DOHH2 (cell line): ENCODE measurements around the gene OVCA2.

Experiments
- H3F3A ChIP-seq: fragments of 200-600 bp; sonication (generic), shearing (Covaris generic); 2 replicates; pipeline ENCODE4 v1.6.0; 2016; ENCODE audit warnings: antibody characterized with exemption, mild to moderate bottlenecking; ENCODE audit not compliant: control insufficient read depth, insufficient read depth
- H3K27ac ChIP-seq: fragments of 200-600 bp; sonication (generic); 2 replicates; pipeline ENCODE4 v1.5.1; 2014; ENCODE audit warnings: low read depth, mild to moderate bottlenecking, low read length, moderate library complexity
- H3K27me3 ChIP-seq: fragments of 200-600 bp; sonication (generic); 2 replicates; pipeline ENCODE4 v1.6.1; 2014; ENCODE audit warnings: mild to moderate bottlenecking, low read length, mixed read lengths; ENCODE audit not compliant: control insufficient read depth
- H3K36me3 ChIP-seq: fragments of 200-600 bp; sonication (generic); 2 replicates; pipeline ENCODE4 v1.6.1; 2014; ENCODE audit warnings: mild to moderate bottlenecking, low read length, moderate library complexity, mixed read lengths; ENCODE audit not compliant: control insufficient read depth
- H3K4me1 ChIP-seq: fragments of 200-600 bp; sonication (generic); 2 replicates; pipeline ENCODE4 v1.6.1; 2014; ENCODE audit warnings: mild to moderate bottlenecking, low read length, mixed read lengths; ENCODE audit not compliant: control insufficient read depth
- H3K4me2 ChIP-seq: fragments of 200-600 bp; sonication (generic); 2 replicates; pipeline ENCODE4 v1.6.0; 2014; ENCODE audit warnings: mild to moderate bottlenecking, low read length, moderate library complexity
- H3K4me3 ChIP-seq: fragments of 200-600 bp; sonication (generic); 2 replicates; pipeline ENCODE4 v1.5.1; 2014; ENCODE audit warnings: mild to moderate bottlenecking, low read length, mixed read lengths
- H3K79me2 ChIP-seq: fragments of 200-600 bp; sonication (generic); 2 replicates; pipeline ENCODE4 v1.6.1; 2014; ENCODE audit warnings: mild to moderate bottlenecking, low read length, mixed read lengths; ENCODE audit not compliant: control insufficient read depth
- H3K9me2 ChIP-seq: fragments of 200-600 bp; sonication (generic); replicated peaks from 2 replicates; pipeline ENCODE4 v1.6.1; 2014; ENCODE audit warnings: mild to moderate bottlenecking, low read length, mixed read lengths; ENCODE audit not compliant: control insufficient read depth
- H3K9me3 ChIP-seq: fragments of 200-600 bp; sonication (generic); 2 replicates; pipeline ENCODE4 v1.6.1; 2014; ENCODE audit warnings: antibody characterized with exemption, low read length, mixed read lengths; ENCODE audit not compliant: control insufficient read depth, insufficient read depth
- H4K20me1 ChIP-seq: fragments of 200-600 bp; sonication (generic); 2 replicates; pipeline ENCODE4 v1.6.0; 2014; ENCODE audit warnings: low read depth, mild to moderate bottlenecking, antibody characterized with exemption, low read length, moderate library complexity; ENCODE audit not compliant: control insufficient read depth, insufficient read depth
- EZH2phosphoT487 ChIP-seq: fragments of 200-600 bp; sonication (generic); IDR thresholded peaks from 2 replicates; pipeline ENCODE4 v1.6.1; 2017; ENCODE audit warnings: borderline replicate concordance, mild to moderate bottlenecking, antibody characterized with exemption, low read length, moderate library complexity, mixed read lengths
- TF ChIP-seq, protein P1 (sequence below): fragments of 200-600 bp; sonication (generic); IDR thresholded peaks from one replicate; pipeline ENCODE4 v1.5.1; 2014; ENCODE audit warnings: antibody characterized with exemption, mild to moderate bottlenecking, low read depth, low read length; ENCODE audit not compliant: poor library complexity, severe bottlenecking

OVCA2 gene

GRCh38 chr17:1995321-1995892 is 46.4 kb upstream of the OVCA2 start:
- Histone ChIP-seq H3K27ac (no peak overlapping the region), H3K27me3 (no peaks in the 10 kb centered on the region), H3K9me2 (no peaks in the 10 kb centered on the region), H3K4me3 (no peak overlapping the region), H3K9me3 (no peaks in the 10 kb centered on the region), H3K4me2 (no peak overlapping the region), H3K36me3 (no peaks in the 10 kb centered on the region), H3F3A (no peaks in the 10 kb centered on the region), H4K20me1 (no peaks in the 10 kb centered on the region), H3K4me1 (no peaks in the 10 kb centered on the region), H3K79me2 (no peaks in the 10 kb centered on the region)
- TF ChIP-seq, protein P1, sequence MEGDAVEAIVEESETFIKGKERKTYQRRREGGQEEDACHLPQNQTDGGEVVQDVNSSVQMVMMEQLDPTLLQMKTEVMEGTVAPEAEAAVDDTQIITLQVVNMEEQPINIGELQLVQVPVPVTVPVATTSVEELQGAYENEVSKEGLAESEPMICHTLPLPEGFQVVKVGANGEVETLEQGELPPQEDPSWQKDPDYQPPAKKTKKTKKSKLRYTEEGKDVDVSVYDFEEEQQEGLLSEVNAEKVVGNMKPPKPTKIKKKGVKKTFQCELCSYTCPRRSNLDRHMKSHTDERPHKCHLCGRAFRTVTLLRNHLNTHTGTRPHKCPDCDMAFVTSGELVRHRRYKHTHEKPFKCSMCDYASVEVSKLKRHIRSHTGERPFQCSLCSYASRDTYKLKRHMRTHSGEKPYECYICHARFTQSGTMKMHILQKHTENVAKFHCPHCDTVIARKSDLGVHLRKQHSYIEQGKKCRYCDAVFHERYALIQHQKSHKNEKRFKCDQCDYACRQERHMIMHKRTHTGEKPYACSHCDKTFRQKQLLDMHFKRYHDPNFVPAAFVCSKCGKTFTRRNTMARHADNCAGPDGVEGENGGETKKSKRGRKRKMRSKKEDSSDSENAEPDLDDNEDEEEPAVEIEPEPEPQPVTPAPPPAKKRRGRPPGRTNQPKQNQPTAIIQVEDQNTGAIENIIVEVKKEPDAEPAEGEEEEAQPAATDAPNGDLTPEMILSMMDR, result no peak
- TF ChIP-seq EZH2phosphoT487, result no peak

GRCh38 chr17:1995907-1996799 is 45.7 kb upstream of the OVCA2 start:
- Histone ChIP-seq H3K9me3 (no peaks in the 10 kb centered on the region), H3K4me3 (no peak overlapping the region), H4K20me1 (no peaks in the 10 kb centered on the region), H3K4me2 (no peak overlapping the region), H3K27ac (no peak overlapping the region), H3K36me3 (no peaks in the 10 kb centered on the region), H3K27me3 (no peaks in the 10 kb centered on the region), H3F3A (no peaks in the 10 kb centered on the region), H3K4me1 (no peaks in the 10 kb centered on the region), H3K9me2 (no peaks in the 10 kb centered on the region), H3K79me2 (no peaks in the 10 kb centered on the region)
- TF ChIP-seq EZH2phosphoT487, result no peak
- TF ChIP-seq, protein P1, result no peak

- H3K27ac ChIP-seq, result no peak overlapping the region
- H3F3A ChIP-seq, result no peaks in the 10 kb centered on the region
- H3K36me3 ChIP-seq, result no peaks in the 10 kb centered on the region
- H3K79me2 ChIP-seq, result no peaks in the 10 kb centered on the region
- H3K4me2 ChIP-seq, result no peak overlapping the region
- no peaks in the 10 kb centered on the region for H4K20me1 ChIP-seq
- H3K4me3 ChIP-seq, result no peak overlapping the region
- H3K4me1 ChIP-seq, result no peaks in the 10 kb centered on the region
- TF ChIP-seq EZH2phosphoT487, result no peak
- TF ChIP-seq, protein P1, result no peak
- no peaks in the 10 kb centered on the region for H3K9me2 ChIP-seq
- H3K9me3 ChIP-seq, result no peaks in the 10 kb centered on the region
- H3K27me3 ChIP-seq, result no peaks in the 10 kb centered on the region
Observed at GRCh38 chr17:1996800-1997288, 45.0 kb upstream of the OVCA2 start.
